ENCODE measurements around the gene PRDM4. TPM values are rescaled to one million over a fixed set of nuclear protein-coding genes. Genes with fewer than 3 reads are reported as not detected.
A peak's percentile ranks its signal among the peaks of the same experiment; 100 is the strongest.

Gene PRDM4
- total and polyA plus RNA-seq, 2 of the 13 experiments (the other 11 are each of a cell fraction or from before 2014, with no cell fraction given): 9.9 to 15.3 TPM

DNA sequence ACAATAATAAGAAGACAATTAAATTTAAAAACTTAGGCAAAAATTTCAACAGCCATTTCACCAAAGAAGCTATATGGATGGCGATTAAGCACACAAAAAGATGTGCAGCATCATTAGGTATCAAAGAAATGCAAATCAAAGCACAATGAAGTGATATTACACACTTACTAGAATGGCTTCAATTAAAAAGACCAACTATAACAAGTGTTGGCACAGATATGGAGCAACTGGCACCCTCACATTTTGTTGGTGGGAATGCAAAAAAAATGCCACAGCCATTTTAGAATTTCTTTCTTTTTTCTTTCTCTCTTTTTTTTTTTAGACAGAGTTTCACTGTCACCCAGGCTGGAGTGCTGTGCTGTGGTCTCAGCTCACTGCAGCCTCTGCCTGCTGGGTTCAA is 1.9 kb upstream of the PRDM4 start:
- ChIA-PET CTCF (ENCODE audit: low intra/inter-chr PET ratio, low total read pairs) (no interaction called here), POLR2A (no interaction called here)
- FAIRE-seq: no peak
- no peak for TF ChIP-seq HNRNPUL1 (IDR thresholded peaks at IDR 0.05; ENCODE audit: low read depth, low read length)
- no peak for TF ChIP-seq ZNF205 (CRISPR knock-in tag; IDR thresholded peaks at IDR 0.05)
- TF ChIP-seq ZNF7 (CRISPR knock-in tag; IDR thresholded peaks at IDR 0.05): peak; percentile 23; the same call in 1 of the 2 replicates
- Histone ChIP-seq H3K4me2 (ENCODE audit: low read depth, low read length) (no peak overlapping the region), H3K9ac (ENCODE audit: insufficient read depth, low read depth, low read length) (no peak overlapping the region), H3K4me3 (replicated peaks in 1 of 3; ENCODE audit: insufficient read depth in 1 of 3, low read depth in 2 of 3, low read length in 3 of 3) (no peak overlapping the region), H3K79me2 (ENCODE audit: insufficient read depth, low read length) (peaks cover 24% of the 10 kb centered on the region), H3K4me1 (ENCODE audit: insufficient read depth, low read length) (peaks cover 28% of the 10 kb centered on the region), H3K9me3 (ENCODE audit: low read length) (no peaks in the 10 kb centered on the region), H4K20me1 (ENCODE audit: insufficient read depth, low read length) (peaks cover 10% of the 10 kb centered on the region; the same call in 1 of the 2 replicates), H3K27ac (ENCODE audit: extremely low read length, insufficient read depth, low read length) (no peak overlapping the region), H3K36me3 (replicated peaks in 1 of 2; ENCODE audit: control insufficient read depth in 1 of 2, insufficient read depth in 2 of 2, low read length in 2 of 2) (peaks cover 0 to 12% of the 10 kb centered on the region in 2 experiments; a peak in 1 of 5 replicates), H3K27me3 (ENCODE audit: control insufficient read depth in 1 of 2, insufficient read depth in 2 of 2, low read length in 2 of 2) (peaks cover 1 to 9% of the 10 kb centered on the region in 2 experiments; a peak in 1 of 5 replicates), H2AFZ (ENCODE audit: low read length) (no peak overlapping the region)
- ATAC-seq: no peak
- intact Hi-C loops (cut with micrococcal nuclease; ENCODE audit: unreplicated experiment) (loop anchor here (5.0 kb wide), 1 partner anchor 76 kb away; the partner anchor contains the start of gene PWP1), in situ Hi-C loops (cut with HindIII; ENCODE audit: extremely low pct_ligation_motif_present, low pct_unique_long_range_greater_than_20kb) (loop anchor here (5.0 kb wide), 1 partner anchor 119 kb away; no protein-coding TSS in a partner anchor)
- BruUV-seq (replicated peaks): no TSS peak
- DNase-seq (ENCODE audit: low spot score): no peak
- WGBS (ENCODE audit: low lambda C conversion rate): 5% methylated on average over 1 of the region's 1 CpG

DNA sequence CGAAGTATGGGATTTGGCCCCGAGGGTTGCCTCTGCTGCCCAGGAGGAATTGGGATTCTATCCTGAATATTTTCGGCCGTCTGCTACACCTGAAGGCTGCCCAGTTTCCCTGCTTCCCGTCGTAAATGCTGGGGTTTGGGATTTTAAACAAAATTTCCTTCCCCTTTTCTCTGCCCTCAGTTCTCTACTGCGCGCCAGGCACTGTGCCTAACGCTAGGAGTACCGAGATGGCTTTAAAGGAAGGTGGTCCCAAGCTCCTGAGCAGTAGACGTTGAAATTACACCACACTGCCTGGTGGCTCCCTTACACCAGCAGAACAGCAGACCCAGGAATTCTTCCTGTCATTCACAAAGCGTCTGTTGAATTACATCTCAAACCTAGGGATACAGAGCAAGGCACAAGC is 566 bp upstream of the PRDM4 start:
- 0 out of 2 replicates have a peak, but pooled peaks have one; percentile 4 for TF ChIP-seq MXD4 (CRISPR knock-in tag; IDR thresholded peaks at IDR 0.05)
- TF ChIP-seq HDAC1 (CRISPR knock-in tag; IDR thresholded peaks at IDR 0.05): 0 out of 2 replicates have a peak, but pooled peaks have one; percentile 2
- TF ChIP-seq ZNF44 (CRISPR knock-in tag; IDR thresholded peaks at IDR 0.05): no peak
- TF ChIP-seq XRCC5 (optimal IDR thresholded peaks at IDR 0.05; ENCODE audit: low read length): peak; percentile 10
- no peak for TF ChIP-seq RFXAP (CRISPR knock-in tag; IDR thresholded peaks at IDR 0.05; ENCODE audit: borderline replicate concordance)
- TF ChIP-seq ZNF709 (CRISPR knock-in tag; IDR thresholded peaks at IDR 0.05): no peak
- TF ChIP-seq CREM (IDR thresholded peaks at IDR 0.05): peak; percentile 8; the same call in 1 of the 2 replicates
- TF ChIP-seq CREM (CRISPR knock-in tag; IDR thresholded peaks at IDR 0.05): no peak
- H3K4me2 ChIP-seq (ENCODE audit: low read depth, low read length): peak overlapping the region; percentile 91
- H3K9me3 ChIP-seq (ENCODE audit: low read length): no peaks in the 10 kb centered on the region
- peaks cover 32% of the 10 kb centered on the region for H3K4me1 ChIP-seq (ENCODE audit: insufficient read depth, low read length)
- peaks cover 4 to 21% of the 10 kb centered on the region in 2 experiments; a peak in 4 of 5 replicates for H3K36me3 ChIP-seq (replicated peaks in 1 of 2; ENCODE audit: control insufficient read depth in 1 of 2, insufficient read depth in 2 of 2, low read length in 2 of 2)
- BruUV-seq (replicated peaks): no TSS peak
- ATAC-seq (peak; percentile 41), DNase-seq (ENCODE audit: low spot score) (no peak), FAIRE-seq (no peak)
- H3K4me3 ChIP-seq (replicated peaks in 1 of 3; ENCODE audit: insufficient read depth in 1 of 3, low read depth in 2 of 3, low read length in 3 of 3): peak overlapping the region; percentile 66 to 85 (median 73)
- peak overlapping the region; percentile 99 for H2AFZ ChIP-seq (ENCODE audit: low read length)
- in situ Hi-C loops (cut with HindIII; ENCODE audit: extremely low pct_ligation_motif_present, low pct_unique_long_range_greater_than_20kb): loop anchor here (5.0 kb wide), 1 partner anchor 121 kb away; no protein-coding TSS in a partner anchor
- peaks cover 13% of the 10 kb centered on the region; the same call in 1 of the 2 replicates for H4K20me1 ChIP-seq (ENCODE audit: insufficient read depth, low read length)
- no peak overlapping the region for H3K27ac ChIP-seq (ENCODE audit: extremely low read length, insufficient read depth, low read length)
- peaks cover 31% of the 10 kb centered on the region for H3K79me2 ChIP-seq (ENCODE audit: insufficient read depth, low read length)
- POLR2A ChIA-PET: no interaction called here
- peaks cover 0 to 1% of the 10 kb centered on the region in 2 experiments; a peak in 1 of 5 replicates for H3K27me3 ChIP-seq (ENCODE audit: control insufficient read depth in 1 of 2, insufficient read depth in 2 of 2, low read length in 2 of 2)
- CTCF ChIA-PET (ENCODE audit: low intra/inter-chr PET ratio, low total read pairs): interaction anchor here (1.5 kb wide), 1 partner anchor 123 kb away, joined by 13 read pairs; no protein-coding TSS in a partner anchor
- 20% methylated on average over 12 of the region's 12 CpGs for WGBS (ENCODE audit: low lambda C conversion rate)
- intact Hi-C loops (cut with micrococcal nuclease; ENCODE audit: unreplicated experiment): loop anchor here (1.0 to 5.0 kb wide), 2 partner anchors 74 to 124 kb away; partner anchors contain the start of gene PWP1
- peak overlapping the region; percentile 58 for H3K9ac ChIP-seq (ENCODE audit: insufficient read depth, low read depth, low read length)
